Loucy (cell line): ENCODE results near the gene ATG13.

Source experiments
- H2AFZ ChIP-seq: fragments of 200-600 bp; sonication (generic); 2 replicates; pipeline ENCODE4 v1.6.0; 2016; ENCODE audit warnings: antibody characterized with exemption, mild to moderate bottlenecking, low read length, moderate library complexity
- H3F3A ChIP-seq: fragments of 200-600 bp; 2 replicates; pipeline ENCODE4 v1.6.0; 2016; ENCODE audit warnings: antibody characterized with exemption, low read depth, mild to moderate bottlenecking
- H3K27me3 ChIP-seq: fragments of 200-600 bp; sonication (generic); 2 replicates; pipeline ENCODE4 v1.6.1; 2014; ENCODE audit warnings: low read length, mild to moderate bottlenecking; ENCODE audit not compliant: insufficient read depth, poor library complexity, severe bottlenecking
- H3K36me3 ChIP-seq: fragments of 200-600 bp; sonication (generic); 2 replicates; pipeline ENCODE4 v1.6.1; 2016; ENCODE audit warnings: low read length; ENCODE audit not compliant: insufficient read depth
- H3K4me1 ChIP-seq: fragments of 200-600 bp; sonication (generic); 2 replicates; pipeline ENCODE4 v1.5.1; 2014; ENCODE audit warnings: low read length, mild to moderate bottlenecking; ENCODE audit not compliant: insufficient read depth, poor library complexity, severe bottlenecking
- H3K4me2 ChIP-seq: fragments of 200-600 bp; sonication (generic); 2 replicates; pipeline ENCODE4 v1.6.0; 2014; ENCODE audit warnings: antibody characterized with exemption, low read length, low read depth, mild to moderate bottlenecking; ENCODE audit not compliant: poor library complexity, severe bottlenecking
- H3K4me3 ChIP-seq: fragments of 200-600 bp; sonication (generic); 2 replicates; pipeline ENCODE4 v1.5.1; 2014; ENCODE audit warnings: low read length, mild to moderate bottlenecking, mixed read lengths; ENCODE audit not compliant: poor library complexity, severe bottlenecking
- H3K79me2 ChIP-seq: fragments of 200-600 bp; sonication (generic); 2 replicates; pipeline ENCODE4 v1.6.1; 2014; ENCODE audit warnings: low read length; ENCODE audit not compliant: insufficient read depth
- H3K9ac ChIP-seq: fragments of 200-600 bp; sonication (generic); 2 replicates; pipeline ENCODE4 v1.6.0; 2014; ENCODE audit warnings: mild to moderate bottlenecking, low read depth, low read length, moderate library complexity; ENCODE audit not compliant: poor library complexity, severe bottlenecking
- H3K9me2 ChIP-seq: fragments of 200-600 bp; sonication (generic); replicated peaks from 2 replicates; pipeline ENCODE4 v1.6.1; 2016; ENCODE audit warnings: low read depth, low read length, mixed read lengths
- H3K9me3 ChIP-seq: fragments of 200-600 bp; sonication (generic); 2 replicates; pipeline ENCODE4 v1.6.1; 2014; ENCODE audit warnings: mild to moderate bottlenecking, antibody characterized with exemption, low read length, low read depth; ENCODE audit not compliant: insufficient read depth
- H4K20me1 ChIP-seq: fragments of 200-600 bp; sonication (generic); 2 replicates; pipeline ENCODE4 v1.6.0; 2014; ENCODE audit warnings: antibody characterized with exemption, low read length, mild to moderate bottlenecking; ENCODE audit not compliant: insufficient read depth, poor library complexity, severe bottlenecking
- EZH2phosphoT487 ChIP-seq: fragments of 200-600 bp; IDR thresholded peaks from 2 replicates; pipeline ENCODE4 v1.6.1; 2018; ENCODE audit warnings: antibody characterized with exemption, mild to moderate bottlenecking, moderate library complexity, borderline replicate concordance
- TF ChIP-seq, protein P1 (sequence below): fragments of 200-600 bp; sonication (generic); conservative IDR thresholded peaks from 2 replicates; pipeline ENCODE4 v1.5.1; 2014; ENCODE audit warnings: mild to moderate bottlenecking, antibody characterized with exemption, low read length

ATG13 gene

DNA sequence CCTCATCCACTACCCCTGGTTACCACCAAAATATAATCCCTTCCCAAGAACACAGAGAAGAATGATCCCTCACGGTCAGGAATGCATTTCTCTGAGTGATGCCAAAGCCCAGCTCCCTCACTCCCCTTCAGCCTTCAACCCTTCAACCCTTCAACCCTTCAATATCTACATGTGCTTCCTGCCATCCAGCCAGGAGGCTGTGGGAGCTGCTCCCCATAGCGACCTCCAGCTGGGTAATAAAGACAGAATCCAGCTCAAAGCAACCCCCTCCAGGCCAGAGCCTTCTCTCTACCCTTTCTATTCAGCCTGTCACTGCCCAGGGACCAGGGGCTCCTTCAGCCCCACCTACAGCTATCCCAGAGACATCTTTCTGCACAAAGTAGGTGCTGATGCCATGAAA is 80.4 kb downstream of the ATG13 start:
- H3K4me1 ChIP-seq, result peaks cover 41% of the 10 kb centered on the region
- H3K79me2 ChIP-seq, result peaks cover 58% of the 10 kb centered on the region
- H2AFZ ChIP-seq, result no peak overlapping the region
- peak overlapping the region; percentile 46 for H3K4me2 ChIP-seq
- peaks cover 8% of the 10 kb centered on the region for H4K20me1 ChIP-seq
- no peaks in the 10 kb centered on the region for H3K9me2 ChIP-seq
- peak overlapping the region; percentile 40 for H3K9ac ChIP-seq
- H3K9me3 ChIP-seq, result no peaks in the 10 kb centered on the region
- H3K27me3 ChIP-seq, result no peaks in the 10 kb centered on the region
- peak overlapping the region; percentile 9 for H3K4me3 ChIP-seq
- no peak for TF ChIP-seq EZH2phosphoT487
- TF ChIP-seq, protein P1, sequence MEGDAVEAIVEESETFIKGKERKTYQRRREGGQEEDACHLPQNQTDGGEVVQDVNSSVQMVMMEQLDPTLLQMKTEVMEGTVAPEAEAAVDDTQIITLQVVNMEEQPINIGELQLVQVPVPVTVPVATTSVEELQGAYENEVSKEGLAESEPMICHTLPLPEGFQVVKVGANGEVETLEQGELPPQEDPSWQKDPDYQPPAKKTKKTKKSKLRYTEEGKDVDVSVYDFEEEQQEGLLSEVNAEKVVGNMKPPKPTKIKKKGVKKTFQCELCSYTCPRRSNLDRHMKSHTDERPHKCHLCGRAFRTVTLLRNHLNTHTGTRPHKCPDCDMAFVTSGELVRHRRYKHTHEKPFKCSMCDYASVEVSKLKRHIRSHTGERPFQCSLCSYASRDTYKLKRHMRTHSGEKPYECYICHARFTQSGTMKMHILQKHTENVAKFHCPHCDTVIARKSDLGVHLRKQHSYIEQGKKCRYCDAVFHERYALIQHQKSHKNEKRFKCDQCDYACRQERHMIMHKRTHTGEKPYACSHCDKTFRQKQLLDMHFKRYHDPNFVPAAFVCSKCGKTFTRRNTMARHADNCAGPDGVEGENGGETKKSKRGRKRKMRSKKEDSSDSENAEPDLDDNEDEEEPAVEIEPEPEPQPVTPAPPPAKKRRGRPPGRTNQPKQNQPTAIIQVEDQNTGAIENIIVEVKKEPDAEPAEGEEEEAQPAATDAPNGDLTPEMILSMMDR, result no peak
- peaks cover 7% of the 10 kb centered on the region; the same call in 1 of the 2 replicates for H3K36me3 ChIP-seq
- H3F3A ChIP-seq, result no peaks in the 10 kb centered on the region

DNA sequence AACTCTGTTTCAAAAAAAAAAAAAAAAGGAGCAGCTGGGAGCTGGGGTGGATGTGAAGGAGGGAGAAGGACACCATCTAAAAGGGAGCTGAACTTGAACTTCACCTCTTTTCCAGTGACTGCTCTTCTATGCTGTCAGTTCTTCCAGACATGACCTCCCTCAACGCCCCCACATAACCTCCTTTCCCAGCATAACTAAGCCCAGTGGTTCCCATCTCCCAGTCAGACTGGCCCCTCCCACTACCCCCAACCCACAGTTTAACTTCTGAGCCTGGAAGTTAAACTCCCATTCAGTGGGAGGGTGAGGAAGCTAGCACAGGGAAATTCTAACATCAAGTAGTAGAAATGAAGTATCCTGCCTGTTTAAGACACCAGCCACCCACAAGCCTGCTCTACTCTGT is 81.2 kb downstream of the ATG13 start:
- H3K4me2 ChIP-seq, result peak overlapping the region; percentile 75
- peaks cover 66% of the 10 kb centered on the region for H3K79me2 ChIP-seq
- peak overlapping the region; percentile 90 for H3K9ac ChIP-seq

DNA sequence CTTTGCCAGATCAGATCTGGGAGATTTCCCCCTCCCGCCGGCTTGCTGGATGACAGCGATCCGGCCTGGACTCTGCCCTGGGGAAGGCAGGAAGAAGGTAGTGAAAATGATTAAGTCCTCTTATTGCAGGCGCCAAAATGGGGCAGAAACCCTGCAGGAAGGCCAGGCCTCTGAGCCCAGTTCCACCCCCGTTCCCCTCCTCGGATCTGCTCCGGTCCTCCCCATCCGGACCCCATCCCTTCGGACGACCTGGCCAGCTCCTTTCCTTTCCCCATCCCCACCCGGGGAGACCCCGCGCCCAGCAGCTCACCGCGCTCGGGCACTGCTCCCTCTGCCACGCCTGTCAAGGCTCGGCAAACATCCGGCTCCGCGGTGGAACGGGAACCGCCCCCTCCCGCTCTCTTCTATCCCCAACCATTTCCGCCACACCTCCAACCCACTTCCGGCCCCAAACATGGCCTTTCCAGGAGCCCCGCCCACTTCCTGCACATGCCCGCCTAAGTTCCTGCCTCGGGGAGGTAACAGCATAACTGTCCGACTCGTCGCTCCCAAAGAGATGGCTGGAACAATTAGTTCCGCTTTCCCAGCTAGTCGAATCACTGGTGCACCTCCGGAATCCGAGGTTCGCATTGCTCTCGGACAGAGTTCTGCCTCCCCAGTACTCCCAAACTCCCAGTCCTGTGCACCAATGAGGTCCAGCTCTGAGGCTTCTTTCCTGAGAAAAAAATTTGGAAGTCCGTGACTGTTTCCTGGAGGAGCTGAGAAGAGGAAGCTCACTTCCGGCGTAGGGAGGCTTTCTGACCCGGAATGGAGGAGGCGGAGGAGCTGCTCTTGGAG is 83.1 kb downstream of the ATG13 start, which contains the start of the genes ARHGAP1 and ZNF408:
ARHGAP1 (minus strand) TSS at position 379 of the 837 bp plus-strand sequence. CDS start 4,512 bp downstream, outside the sequence.
ZNF408 (plus strand) TSS at position 791 of the 837 bp plus-strand sequence; CDS start at position 808, 17 bp downstream.
- Histone ChIP-seq H3K36me3 (peaks cover 15% of the 10 kb centered on the region; the same call in 1 of the 2 replicates), H3K4me1 (peaks cover 36% of the 10 kb centered on the region), H3K4me3 (peak within 1 kb of the TSS; percentile 95), H2AFZ (peak within 1 kb of the TSS; percentile 99), H3K79me2 (peaks cover 74% of the 10 kb centered on the region), H3K27me3 (no peaks in the 10 kb centered on the region), H3F3A (no peaks in the 10 kb centered on the region), H3K9me2 (no peaks in the 10 kb centered on the region), H3K9ac (peak within 1 kb of the TSS; percentile 90), H4K20me1 (peaks cover 15% of the 10 kb centered on the region), H3K4me2 (peak within 1 kb of the TSS; percentile 83), H3K9me3 (no peaks in the 10 kb centered on the region)
- no peak for TF ChIP-seq EZH2phosphoT487
- TF ChIP-seq, protein P1, result no peak

More for the DNA sequence above, 81.2 kb downstream of the ATG13 start:
- no peak overlapping the region for H2AFZ ChIP-seq
- H4K20me1 ChIP-seq, result peaks cover 15% of the 10 kb centered on the region
- peaks cover 7% of the 10 kb centered on the region; the same call in 1 of the 2 replicates for H3K36me3 ChIP-seq
- no peaks in the 10 kb centered on the region for H3F3A ChIP-seq
- H3K4me1 ChIP-seq, result peaks cover 48% of the 10 kb centered on the region
- TF ChIP-seq, protein P1, result no peak
- TF ChIP-seq EZH2phosphoT487, result no peak
- H3K4me3 ChIP-seq, result peak overlapping the region; percentile 95
- H3K9me3 ChIP-seq, result no peaks in the 10 kb centered on the region
- no peaks in the 10 kb centered on the region for H3K9me2 ChIP-seq
- H3K27me3 ChIP-seq, result no peaks in the 10 kb centered on the region
